Measurements from ENCODE around the gene ABCA6.
"Not testable (repeated sequence)": the region's sequence is repeated elsewhere in the genome, so short reads cannot be mapped to it uniquely, and the experiment has no call there.

Gene ABCA6

GRCh38 chr17:69141431-69142174 lies at the start of gene ABCA6:
Gene ABCA6, minus strand, starts transcription at chr17:69141895. Its CDS starts 1,192 bp downstream, at chr17:69140703.
- DNase-seq, result no peak

- no peak for DNase-seq
Observed at GRCh38 chr17:69188796-69189195, 47.1 kb upstream of the ABCA6 start.

GRCh38 chr17:69188064-69188463 lies 46.4 kb upstream of the ABCA6 start:
- no peak for DNase-seq

- DNase-seq, result no peak
Observed at GRCh38 chr17:69187294-69187693, 45.6 kb upstream of the ABCA6 start.

- no peak for DNase-seq
Observed at GRCh38 chr17:69179227-69179952, 37.7 kb upstream of the ABCA6 start.

- no peak for DNase-seq
Observed at GRCh38 chr17:69176457-69176795, 34.7 kb upstream of the ABCA6 start.

GRCh38 chr17:69175625-69176456 lies 34.1 kb upstream of the ABCA6 start:
- DNase-seq, result no peak

- no peak for DNase-seq
Observed at GRCh38 chr17:69175262-69175624, 33.5 kb upstream of the ABCA6 start.

- DNase-seq, result no peak
Observed at GRCh38 chr17:69173118-69173517, 31.4 kb upstream of the ABCA6 start.

DNA sequence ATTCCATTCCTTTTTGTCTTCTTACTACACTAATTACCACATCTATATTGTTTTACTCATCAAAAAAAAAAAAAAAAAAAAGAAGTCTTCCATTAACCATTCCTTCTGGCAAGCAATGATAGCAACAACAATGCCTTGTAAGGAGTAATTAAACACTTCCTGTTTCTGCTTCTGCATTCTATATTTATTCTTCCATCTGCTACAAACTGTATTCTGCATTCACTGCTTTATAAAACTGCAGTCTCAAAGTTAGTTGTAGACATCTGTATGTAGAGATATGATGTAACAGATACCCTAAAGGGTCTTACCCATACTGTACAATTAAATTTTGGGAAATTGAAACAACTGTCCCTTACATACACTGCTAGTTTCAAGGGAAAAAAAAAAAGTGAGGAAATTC lies 28.7 kb upstream of the ABCA6 start:
- DNase-seq, result no peak

DNA sequence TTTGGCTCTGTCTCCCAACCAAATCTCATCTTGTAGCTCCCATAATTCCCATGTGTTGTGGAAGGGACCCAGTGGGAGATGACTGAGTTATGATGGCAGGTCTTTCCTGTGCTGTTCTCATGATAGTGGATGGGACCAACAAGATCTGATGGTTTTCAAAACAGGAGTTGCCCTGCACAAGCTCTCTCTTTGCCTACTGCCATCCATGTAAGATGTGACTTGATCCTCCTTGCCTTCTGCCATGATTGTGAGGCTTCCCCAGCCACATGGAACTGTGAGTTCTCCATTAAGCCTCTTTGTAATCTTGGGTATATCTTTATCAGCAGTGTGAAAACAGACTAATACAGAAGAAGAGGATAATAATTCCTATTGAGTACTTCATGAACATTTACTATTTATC lies 26.9 kb upstream of the ABCA6 start:
- DNase-seq, result not testable (repeated sequence)

GRCh38 chr17:69166957-69167356 lies 25.3 kb upstream of the ABCA6 start:
- DNase-seq, result no peak

- DNase-seq, result no peak
Observed at GRCh38 chr17:69164206-69164605, 22.5 kb upstream of the ABCA6 start.

- DNase-seq, result no peak
Observed at GRCh38 chr17:69159418-69159817, 17.7 kb upstream of the ABCA6 start.

DNA sequence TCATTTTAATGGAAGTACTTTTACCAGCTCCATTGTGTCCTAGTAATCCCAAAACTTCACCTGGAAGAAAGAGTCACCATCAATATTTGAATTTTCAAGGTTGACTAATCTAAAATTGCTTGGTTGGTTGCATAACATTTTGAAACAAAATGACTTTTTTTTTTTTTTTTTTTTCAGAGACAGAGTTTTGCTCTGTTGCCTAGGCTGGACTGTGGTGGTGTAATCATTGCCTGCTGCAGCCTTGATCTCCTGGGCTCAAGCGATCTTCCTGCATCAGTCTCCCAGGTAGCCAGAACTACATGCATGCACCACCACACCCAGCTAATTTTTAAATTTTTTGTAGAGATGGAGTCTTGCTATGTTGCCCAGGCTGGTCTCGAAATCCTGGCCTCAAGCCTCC lies 12.6 kb upstream of the ABCA6 start:
- no peak for DNase-seq

DNA sequence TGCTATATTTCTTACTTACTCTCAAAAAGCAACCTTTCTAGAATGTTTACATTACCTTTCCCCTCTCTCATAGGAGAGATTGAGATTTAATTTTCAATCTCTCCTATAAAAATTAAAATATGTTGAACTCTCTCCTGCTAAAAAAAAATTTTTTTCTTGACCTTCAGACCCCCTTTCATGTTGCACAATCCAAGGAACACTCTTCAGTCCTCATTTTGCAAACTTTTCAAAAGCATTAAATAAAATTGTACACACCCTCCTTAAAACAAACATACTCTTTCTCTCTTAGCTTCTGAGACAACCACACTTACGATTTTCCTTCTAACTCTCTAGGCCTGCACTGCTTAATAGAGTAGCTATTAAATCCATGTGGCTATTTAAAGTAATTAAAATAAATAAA lies 8.6 kb upstream of the ABCA6 start:
- DNase-seq, result no peak

- DNase-seq, result no peak
Observed at GRCh38 chr17:69147460-69147859, 5.8 kb upstream of the ABCA6 start.

- no peak for DNase-seq
Observed at GRCh38 chr17:69144331-69145255, 2.9 kb upstream of the ABCA6 start.

DNA sequence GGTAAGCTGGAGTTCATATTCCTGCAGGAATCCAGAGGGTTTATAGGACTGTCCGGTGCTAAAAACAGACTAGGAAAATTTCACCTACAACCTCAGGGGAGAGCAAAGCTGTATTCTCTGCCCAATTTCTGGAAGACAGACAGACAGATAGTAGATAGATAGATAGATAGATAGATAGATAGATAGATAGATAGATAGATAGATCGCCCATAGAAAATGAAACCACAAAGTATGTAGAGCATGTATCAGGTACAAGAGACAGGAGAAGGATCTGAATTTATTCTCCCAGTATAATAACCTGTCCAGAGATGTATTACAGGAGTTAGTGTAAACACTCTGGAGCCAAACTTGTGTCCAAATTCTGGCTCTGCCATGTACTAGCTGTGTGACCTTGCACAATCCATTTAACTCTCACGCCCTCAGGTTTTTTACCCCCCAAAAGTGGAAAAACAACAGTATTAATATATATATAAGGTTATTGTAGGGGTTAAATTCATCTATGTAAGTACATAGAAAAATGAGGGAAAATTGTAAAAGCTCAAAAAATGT lies 2.1 kb upstream of the ABCA6 start:
- no peak for DNase-seq

- DNase-seq, result no peak
Observed at GRCh38 chr17:69143151-69143550, 1.5 kb upstream of the ABCA6 start.

DNA sequence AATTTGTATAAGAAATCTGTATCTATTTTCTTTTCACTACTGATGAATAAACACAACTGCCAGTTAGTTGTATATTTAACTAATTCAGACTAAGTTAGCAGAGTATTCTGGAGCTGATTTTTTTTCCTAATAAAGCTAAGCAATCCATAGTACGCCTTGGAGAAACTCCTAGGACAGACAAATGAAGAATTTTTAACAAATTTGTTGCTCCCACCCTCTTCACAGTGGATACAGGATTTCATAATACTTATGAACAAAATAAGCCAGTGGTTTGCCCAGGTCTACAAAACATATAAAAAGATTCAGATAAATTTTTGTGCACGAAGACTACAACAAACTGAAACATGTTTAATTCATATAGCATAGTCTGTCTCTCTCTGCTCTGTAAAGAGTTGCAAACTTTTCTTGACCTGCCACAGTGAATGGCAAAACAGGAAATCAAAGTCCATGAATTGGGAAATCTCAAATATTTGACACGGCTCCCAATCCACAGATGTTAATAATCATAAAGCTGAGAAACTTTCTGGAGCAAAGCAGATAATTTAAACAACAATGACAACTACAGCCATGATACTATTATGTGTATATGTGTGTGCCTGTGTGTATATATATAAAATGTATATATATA lies 594 bp upstream of the ABCA6 start:
- DNase-seq, result no peak

DNA sequence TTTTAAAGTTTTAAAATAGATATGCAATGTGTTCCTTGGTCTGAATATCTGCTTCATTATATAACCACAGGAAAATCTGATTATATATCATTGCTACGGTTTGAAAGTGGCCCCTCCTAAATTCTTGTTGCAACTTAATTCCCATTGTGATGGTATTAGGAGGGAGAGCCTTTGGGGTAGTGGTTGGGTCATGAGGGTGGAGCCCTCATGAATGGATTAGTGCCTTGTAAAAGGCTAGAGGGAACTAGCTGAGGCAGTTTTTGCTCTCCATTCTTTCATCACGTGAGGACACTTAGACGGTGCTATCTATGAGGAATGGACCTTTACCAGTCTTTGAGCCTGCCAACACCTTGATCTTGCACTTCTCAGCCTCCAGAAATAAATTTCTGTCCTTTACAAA lies 7.6 kb downstream of the ABCA6 start:
- DNase-seq, result no peak

Data from NCI-H1048 (cell line).